Memory B cell (primary cell): ENCODE results near the gene PDZK1IP1.
A peak's percentile ranks its signal among the peaks of the same experiment; 100 is the strongest.
"Not testable (repeated sequence)": the region's sequence is repeated elsewhere in the genome, so short reads cannot be mapped to it uniquely, and the experiment has no call there.

ENCODE experiments used
- ATAC-seq: fragments of 150-1000 bp; cut with Tn5 transposase; 2 replicates; pipeline ENCODE4 v1.10.0; 2021; ENCODE audit warnings: low read depth, mild to moderate bottlenecking, moderate library complexity
- DNase-seq, 2 donors: peaks; one replicate each; pipeline ENCODE4 v3.0.0; 2022; ENCODE audit warnings: low spot score in 2 of 2
- H3K27ac Mint-ChIP-seq: one replicate; pipeline ENCODE4 v1.8.0; 2022; ENCODE audit warnings: mild to moderate bottlenecking, moderate library complexity, mixed read lengths
- H3K27me3 Mint-ChIP-seq: one replicate; pipeline ENCODE4 v1.8.0; 2022; ENCODE audit warnings: mixed read lengths
- H3K36me3 Mint-ChIP-seq: one replicate; pipeline ENCODE4 v1.8.0; 2022; ENCODE audit warnings: mild to moderate bottlenecking, mixed read lengths
- H3K4me1 Mint-ChIP-seq: one replicate; pipeline ENCODE4 v1.8.0; 2022; ENCODE audit warnings: mixed read lengths
- H3K4me3 Mint-ChIP-seq: one replicate; pipeline ENCODE4 v1.8.0; 2022; ENCODE audit warnings: mild to moderate bottlenecking, moderate library complexity, mixed read lengths
- H3K9me3 Mint-ChIP-seq: one replicate; pipeline ENCODE4 v1.8.0; 2022; ENCODE audit warnings: mixed read lengths

The PDZK1IP1 gene

GRCh38 chr1:47195981-47196380 is 6.1 kb upstream of the PDZK1IP1 start:
- not testable (repeated sequence) for H3K36me3 Mint-ChIP-seq, ATAC-seq, H3K4me1 Mint-ChIP-seq, H3K9me3 Mint-ChIP-seq, DNase-seq, H3K4me3 Mint-ChIP-seq, H3K27ac Mint-ChIP-seq
- H3K27me3 Mint-ChIP-seq, result peaks cover 19% of the 10 kb centered on the region

GRCh38 chr1:47194311-47194710 is 4.5 kb upstream of the PDZK1IP1 start:
- peaks cover 22% of the 10 kb centered on the region for H3K27me3 Mint-ChIP-seq
- no peak overlapping the region for H3K27ac Mint-ChIP-seq
- H3K4me3 Mint-ChIP-seq, result no peak overlapping the region
- H3K36me3 Mint-ChIP-seq, result no peaks in the 10 kb centered on the region
- no peak for DNase-seq
- ATAC-seq, result no peak
- no peaks in the 10 kb centered on the region for H3K4me1 Mint-ChIP-seq
- H3K9me3 Mint-ChIP-seq, result no peaks in the 10 kb centered on the region

GRCh38 chr1:47193496-47193895 is 3.7 kb upstream of the PDZK1IP1 start:
- not testable (repeated sequence) for H3K36me3 Mint-ChIP-seq, H3K4me1 Mint-ChIP-seq, ATAC-seq, H3K9me3 Mint-ChIP-seq, H3K27ac Mint-ChIP-seq, DNase-seq, H3K4me3 Mint-ChIP-seq
- H3K27me3 Mint-ChIP-seq, result peaks cover 15% of the 10 kb centered on the region

GRCh38 chr1:47192458-47193384 is 2.9 kb upstream of the PDZK1IP1 start:
- Mint-ChIP-seq H3K9me3 (no peaks in the 10 kb centered on the region), H3K27ac (no peak overlapping the region), H3K4me1 (no peaks in the 10 kb centered on the region), H3K27me3 (peaks cover 9% of the 10 kb centered on the region), H3K4me3 (no peak overlapping the region), H3K36me3 (no peaks in the 10 kb centered on the region)
- peak; percentile 70 for ATAC-seq
- DNase-seq, result peak; percentile 66 to 75

GRCh38 chr1:47191940-47192457 is 2.2 kb upstream of the PDZK1IP1 start:
- Mint-ChIP-seq H3K4me1 (no peaks in the 10 kb centered on the region), H3K36me3 (no peaks in the 10 kb centered on the region), H3K27ac (no peak overlapping the region), H3K9me3 (no peaks in the 10 kb centered on the region), H3K27me3 (peaks cover 8% of the 10 kb centered on the region), H3K4me3 (no peak overlapping the region)
- DNase-seq, result no peak
- no peak for ATAC-seq

- no peaks in the 10 kb centered on the region for H3K9me3 Mint-ChIP-seq
- H3K27me3 Mint-ChIP-seq, result peaks cover 11% of the 10 kb centered on the region
- no peaks in the 10 kb centered on the region for H3K4me1 Mint-ChIP-seq
- no peak overlapping the region for H3K27ac Mint-ChIP-seq
- no peak overlapping the region for H3K4me3 Mint-ChIP-seq
- DNase-seq (no peak), ATAC-seq (no peak)
- no peaks in the 10 kb centered on the region for H3K36me3 Mint-ChIP-seq
Observed at GRCh38 chr1:47190857-47191256, 1.0 kb upstream of the PDZK1IP1 start.

- Mint-ChIP-seq H3K36me3 (no peaks in the 10 kb centered on the region), H3K9me3 (no peaks in the 10 kb centered on the region), H3K4me3 (no peak overlapping the region), H3K27me3 (peaks cover 15% of the 10 kb centered on the region), H3K4me1 (no peaks in the 10 kb centered on the region), H3K27ac (no peak overlapping the region)
- ATAC-seq (no peak), DNase-seq (no peak)
Observed at GRCh38 chr1:47190509-47190855, 646 bp upstream of the PDZK1IP1 start.

GRCh38 chr1:47188791-47189785 is 748 bp downstream of the PDZK1IP1 start:
- H3K27me3 Mint-ChIP-seq, result peaks cover 24% of the 10 kb centered on the region
- H3K27ac Mint-ChIP-seq, result no peak overlapping the region
- ATAC-seq, result no peak
- no peak for DNase-seq
- no peaks in the 10 kb centered on the region for H3K9me3 Mint-ChIP-seq
- no peaks in the 10 kb centered on the region for H3K36me3 Mint-ChIP-seq
- H3K4me1 Mint-ChIP-seq, result no peaks in the 10 kb centered on the region
- H3K4me3 Mint-ChIP-seq, result no peak overlapping the region

- ATAC-seq, result no peak
- no peak overlapping the region for H3K27ac Mint-ChIP-seq
- H3K27me3 Mint-ChIP-seq, result peaks cover 21% of the 10 kb centered on the region
- H3K9me3 Mint-ChIP-seq, result no peaks in the 10 kb centered on the region
- H3K4me3 Mint-ChIP-seq, result no peak overlapping the region
- no peak for DNase-seq
- no peaks in the 10 kb centered on the region for H3K4me1 Mint-ChIP-seq
- no peaks in the 10 kb centered on the region for H3K36me3 Mint-ChIP-seq
Observed at GRCh38 chr1:47187926-47188250, 1.9 kb downstream of the PDZK1IP1 start.

GRCh38 chr1:47187231-47187925 is 2.5 kb downstream of the PDZK1IP1 start:
- Mint-ChIP-seq H3K4me1 (no peaks in the 10 kb centered on the region), H3K36me3 (no peaks in the 10 kb centered on the region), H3K27ac (no peak overlapping the region), H3K4me3 (no peak overlapping the region), H3K27me3 (peaks cover 21% of the 10 kb centered on the region), H3K9me3 (no peaks in the 10 kb centered on the region)
- DNase-seq, result peak in 1 of 2 donors; percentile 6
- ATAC-seq, result no peak

GRCh38 chr1:47186267-47187185 is 3.3 kb downstream of the PDZK1IP1 start:
- Mint-ChIP-seq H3K27me3 (peaks cover 18% of the 10 kb centered on the region), H3K9me3 (no peaks in the 10 kb centered on the region), H3K27ac (no peak overlapping the region), H3K36me3 (no peaks in the 10 kb centered on the region), H3K4me1 (no peaks in the 10 kb centered on the region), H3K4me3 (no peak overlapping the region)
- DNase-seq (peak in 1 of 2 donors; percentile 8), ATAC-seq (no peak)

GRCh38 chr1:47184822-47185677 is 4.8 kb downstream of the PDZK1IP1 start:
- no peaks in the 10 kb centered on the region for H3K9me3 Mint-ChIP-seq
- ATAC-seq (no peak), DNase-seq (no peak)
- no peaks in the 10 kb centered on the region for H3K4me1 Mint-ChIP-seq
- no peak overlapping the region for H3K27ac Mint-ChIP-seq
- H3K4me3 Mint-ChIP-seq, result no peak overlapping the region
- H3K36me3 Mint-ChIP-seq, result no peaks in the 10 kb centered on the region
- peaks cover 24% of the 10 kb centered on the region for H3K27me3 Mint-ChIP-seq
